NCI-H446 (cell line): ENCODE data around the gene ZFAND5.

Source experiments
- DNase-seq, 2 experiments: peaks; one replicate each; lab custom pipeline; 2025; lab: John Stamatoyannopoulos, UW

Gene ZFAND5

DNA sequence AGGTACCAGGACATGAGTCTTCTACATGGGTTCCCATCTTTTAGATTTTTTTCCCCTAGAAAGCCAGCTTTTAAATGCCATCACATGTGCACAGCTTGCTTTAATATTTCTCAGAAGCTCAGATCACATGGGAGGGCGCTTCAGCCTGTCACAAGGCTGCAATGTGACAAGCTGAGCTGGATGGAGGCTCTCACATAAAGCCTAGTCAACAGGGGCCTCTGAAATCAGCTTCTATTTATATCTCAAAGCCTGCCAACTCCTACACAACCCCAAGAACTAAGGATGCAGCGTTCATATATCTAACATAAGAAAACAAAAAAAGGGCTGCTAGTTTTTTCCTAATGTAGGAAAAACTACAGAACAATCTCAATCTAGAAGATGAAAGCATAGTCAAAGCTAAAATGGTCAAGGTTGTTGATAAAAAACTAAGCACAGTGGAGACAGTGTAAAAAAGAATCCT, 2.3 kb downstream of the ZFAND5 start:
- peak in 1 of 2 experiments; percentile 25 for DNase-seq

GRCh38 chr9:72362118-72362531, 2.9 kb downstream of the ZFAND5 start:
- DNase-seq: no peak

GRCh38 chr9:72361217-72361616, 3.8 kb downstream of the ZFAND5 start:
- DNase-seq: no peak

DNA sequence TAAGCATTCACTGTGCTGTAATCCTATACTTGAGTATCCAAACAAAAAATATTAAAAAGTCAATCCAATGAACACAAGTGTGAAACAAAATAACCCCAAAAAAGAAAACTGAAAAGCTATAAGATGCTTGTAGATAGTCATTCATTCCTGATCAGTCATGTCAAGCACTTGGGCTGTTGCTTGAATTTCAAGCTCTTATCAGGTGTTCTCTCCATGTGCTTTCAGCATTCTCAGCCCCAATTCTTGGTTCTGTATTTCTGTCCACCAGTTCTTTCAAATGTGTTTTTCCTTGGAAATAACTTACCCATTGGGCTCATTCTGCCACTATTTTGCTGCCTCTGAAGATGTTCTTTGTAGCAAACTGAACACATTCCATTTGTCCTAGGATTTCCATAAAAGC, 4.7 kb downstream of the ZFAND5 start:
- no peak for DNase-seq

GRCh38 chr9:72356041-72356582, 8.9 kb downstream of the ZFAND5 start:
- DNase-seq: peak in 1 of 2 experiments; percentile 53

- DNase-seq: no peak
Measured at GRCh38 chr9:72355153-72355552, 9.9 kb downstream of the ZFAND5 start.

DNA sequence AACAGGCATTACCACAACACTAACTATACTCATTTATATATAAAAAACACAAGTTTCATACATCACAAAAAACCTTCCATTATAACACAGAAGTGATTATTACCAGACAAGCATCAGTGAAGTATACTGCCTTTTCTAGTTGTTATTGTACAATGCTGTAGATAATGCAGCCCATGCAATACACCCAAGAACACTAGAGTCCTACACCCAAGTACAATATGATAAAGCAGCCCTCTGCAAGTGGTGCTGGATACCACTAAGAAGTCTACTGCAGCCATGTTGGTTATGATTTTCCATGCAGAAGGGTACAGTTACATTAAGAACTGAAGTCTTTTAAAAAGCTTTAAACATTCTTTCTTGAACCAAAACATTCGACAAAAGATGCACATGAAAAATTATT, 10.3 kb downstream of the ZFAND5 start:
- no peak for DNase-seq

DNA sequence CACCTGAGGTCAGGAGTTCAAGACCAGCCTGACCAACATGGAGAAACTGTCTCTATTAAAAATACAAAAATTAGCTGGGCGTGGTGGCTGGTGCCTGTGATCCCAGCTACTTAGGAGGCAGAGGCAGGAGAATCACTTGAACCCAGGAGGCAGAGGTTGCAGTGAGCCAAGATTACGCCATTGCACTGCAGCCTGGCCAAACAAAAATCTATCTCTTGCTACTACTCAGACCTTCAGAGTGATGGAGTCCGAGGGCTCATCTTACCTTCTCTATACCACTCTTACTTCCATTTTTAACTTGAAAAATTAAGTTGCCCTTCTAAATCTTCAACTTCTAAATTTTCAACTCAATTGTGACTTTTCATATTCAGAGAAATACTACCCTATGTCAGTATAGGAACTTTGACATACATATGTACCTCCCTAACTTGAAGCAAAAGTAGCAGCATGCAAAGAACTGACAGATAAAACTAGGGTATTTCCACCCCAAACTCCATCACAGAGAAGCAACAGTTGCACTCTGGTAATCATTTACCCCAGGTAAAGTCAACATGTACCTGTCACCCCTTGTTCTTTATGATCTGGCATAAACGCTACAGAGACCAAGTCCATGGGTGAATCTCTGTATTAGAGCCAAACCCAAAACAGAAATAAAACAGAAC, 11.4 kb downstream of the ZFAND5 start:
- DNase-seq: no peak

- no peak for DNase-seq
Measured at GRCh38 chr9:72352911-72353388, 12.1 kb downstream of the ZFAND5 start.

DNA sequence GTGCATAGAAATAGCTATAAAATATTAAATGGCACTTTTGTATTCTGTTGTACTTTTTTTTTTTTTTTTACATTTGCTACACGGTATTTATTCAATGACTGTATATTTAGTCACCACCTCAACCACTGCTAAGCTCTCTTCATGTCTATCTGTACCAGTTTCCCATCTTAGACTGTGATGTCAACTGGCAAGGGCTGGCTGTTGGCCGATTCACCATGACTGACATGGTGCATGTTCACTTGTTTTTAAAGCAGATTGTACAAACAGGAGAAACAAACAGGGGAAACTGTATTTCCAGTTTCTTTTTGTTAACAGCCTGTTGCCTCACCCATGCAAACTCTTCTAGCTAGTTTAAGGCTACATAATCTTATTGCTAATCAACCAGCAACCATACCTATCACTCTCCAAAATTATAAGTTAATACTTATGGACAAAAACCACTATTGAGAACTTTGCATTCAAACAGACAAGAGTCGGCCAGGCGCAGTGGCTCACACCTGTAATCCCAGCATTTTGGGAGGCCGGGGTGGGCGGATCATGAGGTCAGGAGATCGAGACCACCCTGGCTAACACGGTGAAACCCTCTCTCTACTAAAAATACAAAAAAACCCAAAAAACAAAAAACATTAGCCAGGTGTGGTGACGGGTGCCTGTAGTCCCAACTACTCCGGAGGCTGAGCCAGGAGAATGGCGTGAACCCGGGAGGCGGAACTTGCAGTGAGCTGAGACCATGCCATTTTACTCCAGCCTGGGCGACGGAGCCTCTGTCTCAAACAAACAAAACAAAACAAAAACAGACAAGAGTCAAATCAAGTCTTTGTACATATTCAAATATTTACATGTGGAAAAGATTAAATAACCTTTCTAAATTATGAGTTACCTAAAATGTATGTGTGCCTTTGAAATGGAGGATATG, 13.2 kb downstream of the ZFAND5 start:
- no peak for DNase-seq

GRCh38 chr9:72349911-72350310, 15.1 kb downstream of the ZFAND5 start:
- DNase-seq: no peak

- no peak for DNase-seq
Measured at GRCh38 chr9:72349240-72349639, 15.8 kb downstream of the ZFAND5 start.

- no peak for DNase-seq
Measured at GRCh38 chr9:72346333-72346732, 18.7 kb downstream of the ZFAND5 start.

DNA sequence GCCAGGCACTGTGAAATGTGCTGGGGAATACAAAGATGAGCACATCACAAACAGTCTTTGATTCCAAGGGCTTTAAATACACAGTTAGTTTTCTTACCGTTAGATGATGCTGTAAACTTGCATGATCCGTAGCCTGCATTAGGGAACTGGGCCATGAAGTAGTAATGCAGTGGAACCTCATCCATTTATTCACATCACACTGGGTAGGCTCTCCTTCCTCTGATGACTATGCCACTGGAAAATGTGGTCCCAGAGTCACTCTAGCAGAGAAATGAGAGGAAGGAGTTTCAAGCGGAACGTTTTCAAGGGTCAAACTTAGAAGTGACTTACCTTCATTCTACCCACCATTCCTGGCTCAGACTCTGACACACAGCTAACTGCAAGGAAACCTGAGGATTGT, 26.4 kb downstream of the ZFAND5 start:
- no peak for DNase-seq

- no peak for DNase-seq
Measured at GRCh38 chr9:72337286-72337685, 27.7 kb downstream of the ZFAND5 start.

GRCh38 chr9:72334658-72335337, 30.2 kb downstream of the ZFAND5 start:
- DNase-seq: no peak

DNA sequence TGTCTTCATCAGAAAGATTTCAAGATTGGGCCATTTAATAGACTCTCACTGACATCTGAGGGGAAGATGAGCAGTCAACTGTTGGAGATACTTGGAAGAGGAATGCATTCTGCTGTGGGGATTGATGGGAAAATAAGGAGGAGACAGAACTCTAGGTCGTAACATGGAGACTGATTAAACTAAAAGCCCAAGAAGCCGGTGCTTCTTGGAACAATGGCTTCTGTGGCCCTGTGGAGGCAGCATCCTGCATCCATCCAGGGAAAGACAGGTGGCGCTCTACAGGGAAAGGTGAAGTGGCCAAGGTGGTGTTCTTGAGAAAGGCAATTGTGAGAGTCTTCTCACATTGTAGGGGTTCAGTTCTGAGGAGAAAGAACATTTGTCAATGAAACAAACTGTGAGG, 31.3 kb downstream of the ZFAND5 start:
- DNase-seq: no peak

DNA sequence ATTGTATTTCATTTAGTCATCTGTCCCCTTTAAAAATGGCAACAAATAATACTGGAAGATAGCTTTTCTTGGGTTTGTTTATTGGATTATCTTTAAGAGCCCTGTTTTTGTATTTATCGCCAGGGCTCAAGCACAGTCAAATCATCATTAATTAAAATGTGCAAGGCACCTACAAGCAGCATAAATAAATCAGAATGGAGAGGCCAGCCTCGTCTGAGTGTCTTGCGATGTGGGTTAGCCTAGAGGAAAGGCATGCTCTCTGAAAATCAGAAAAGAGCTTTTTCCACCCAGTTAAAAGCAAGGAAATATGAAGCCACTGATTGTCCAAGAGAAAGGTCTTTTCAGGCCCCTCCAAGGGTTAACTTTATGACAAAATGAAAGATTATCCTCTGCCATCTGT, 31.8 kb downstream of the ZFAND5 start:
- no peak for DNase-seq

- no peak for DNase-seq
Measured at GRCh38 chr9:72332351-72332750, 32.7 kb downstream of the ZFAND5 start.

DNA sequence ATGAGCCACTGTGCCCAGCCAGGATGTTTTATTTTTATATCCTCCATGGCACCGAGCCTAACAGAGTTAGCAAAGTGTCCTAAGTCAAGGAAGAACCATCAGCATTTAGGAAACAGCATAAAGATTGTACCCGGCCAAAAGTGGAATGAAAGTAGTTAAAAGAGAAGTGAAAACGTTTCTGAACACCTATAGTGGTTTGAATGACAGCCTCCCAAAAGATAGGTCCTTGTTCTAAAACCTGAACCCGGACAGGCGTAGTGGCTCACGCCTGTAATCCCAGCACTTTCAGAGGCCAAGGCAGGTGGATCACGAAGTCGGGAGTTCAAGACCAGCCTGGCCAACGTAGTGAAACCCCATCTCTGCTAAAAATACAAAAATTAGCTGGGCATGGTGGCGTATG, 37.4 kb downstream of the ZFAND5 start:
- no peak for DNase-seq

- DNase-seq: no peak
Measured at GRCh38 chr9:72326641-72327040, 38.4 kb downstream of the ZFAND5 start.

DNA sequence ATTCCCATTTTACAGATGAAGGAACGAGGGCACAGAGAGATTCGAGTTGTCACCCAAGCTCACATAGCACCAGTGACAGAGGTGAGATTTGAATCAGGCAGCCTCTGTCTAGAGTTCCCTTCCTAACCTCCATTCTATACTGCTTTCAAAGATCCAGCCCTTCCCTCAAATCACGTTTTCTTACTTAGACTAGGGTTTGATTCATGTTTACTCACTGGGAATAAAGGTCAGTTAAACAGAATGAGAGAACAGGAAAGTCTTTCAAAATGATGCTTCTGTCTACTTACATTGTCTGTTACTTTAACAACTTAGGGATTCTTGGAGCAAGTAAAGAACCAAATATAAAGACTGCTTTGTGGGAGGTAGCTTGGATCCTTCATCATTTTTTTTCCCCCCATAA, 40.0 kb downstream of the ZFAND5 start:
- DNase-seq: no peak
